ENCODE results near the gene STK11IP.

The STK11IP gene

DNA sequence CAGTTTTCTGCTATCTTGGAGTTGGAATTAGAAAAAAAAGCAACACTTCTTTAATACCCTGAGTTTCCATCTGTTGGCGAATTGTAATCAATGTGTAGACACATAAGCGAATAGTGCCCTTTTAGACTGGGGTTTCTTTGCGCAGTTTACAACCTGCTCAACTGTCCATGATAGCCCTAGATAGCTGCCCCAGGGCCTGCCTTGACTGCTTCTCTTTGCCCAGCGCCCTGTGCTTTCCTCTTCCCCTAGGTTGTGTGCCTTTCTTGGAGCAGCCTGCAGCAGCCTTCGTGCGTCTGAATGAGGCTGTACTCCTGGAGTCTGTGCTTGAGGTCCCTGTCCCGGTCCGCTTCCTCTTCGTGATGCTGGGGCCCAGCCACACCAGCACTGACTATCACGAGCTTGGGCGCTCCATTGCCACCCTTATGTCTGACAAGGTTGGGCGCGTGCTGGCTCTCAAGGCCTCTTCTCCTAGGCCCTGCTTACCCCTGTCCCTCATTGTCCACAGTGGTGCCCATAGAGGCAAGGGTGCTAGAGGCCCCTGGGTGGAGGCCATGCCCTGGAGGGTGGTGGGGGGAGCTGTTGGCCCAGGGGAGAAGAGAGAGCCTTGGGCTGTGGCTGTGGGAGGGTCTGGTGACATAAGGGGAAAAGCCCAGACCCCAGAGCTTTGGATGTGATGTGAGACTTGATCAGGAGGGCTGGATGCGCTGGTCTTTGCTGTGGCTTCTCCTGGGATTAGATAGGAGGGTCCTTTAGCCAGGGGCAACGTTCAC is 36.7 kb downstream of the STK11IP start:
- H3K4me3 ChIP-seq (ENCODE audit: low read depth, low read length) = no peak overlapping the region
- no peak for DNase-seq (ENCODE audit: low read depth)
- TF ChIP-seq CTCF (IDR thresholded peaks at IDR 0.05; ENCODE audit: insufficient read depth, low read depth, low read length, missing control alignments) = no peak

- no peak for TF ChIP-seq CTCF (IDR thresholded peaks at IDR 0.05; ENCODE audit: insufficient read depth, low read depth, low read length, missing control alignments)
- no peak overlapping the region for H3K4me3 ChIP-seq (ENCODE audit: low read depth, low read length)
- DNase-seq (ENCODE audit: low read depth) = no peak
Observed at GRCh38 chr2:219634951-219635751, 37.5 kb downstream of the STK11IP start.

- DNase-seq (ENCODE audit: low read depth) = no peak
- no peak for TF ChIP-seq CTCF (IDR thresholded peaks at IDR 0.05; ENCODE audit: insufficient read depth, low read depth, low read length, missing control alignments)
- H3K4me3 ChIP-seq (ENCODE audit: low read depth, low read length) = no peak overlapping the region
Observed at GRCh38 chr2:219636144-219636915, 38.7 kb downstream of the STK11IP start.

- no peak overlapping the region for H3K4me3 ChIP-seq (ENCODE audit: low read depth, low read length)
Observed at GRCh38 chr2:219636941-219637841, 39.5 kb downstream of the STK11IP start.

GRCh38 chr2:219637842-219638185 is 40.2 kb downstream of the STK11IP start:
- TF ChIP-seq CTCF (IDR thresholded peaks at IDR 0.05; ENCODE audit: insufficient read depth, low read depth, low read length, missing control alignments) = no peak
- no peak overlapping the region for H3K4me3 ChIP-seq (ENCODE audit: low read depth, low read length)

More at GRCh38 chr2:219636941-219637841, 39.5 kb downstream of the STK11IP start:
- TF ChIP-seq CTCF (IDR thresholded peaks at IDR 0.05; ENCODE audit: insufficient read depth, low read depth, low read length, missing control alignments) = no peak
- DNase-seq (ENCODE audit: low read depth) = no peak

More at GRCh38 chr2:219637842-219638185, 40.2 kb downstream of the STK11IP start:
- DNase-seq (ENCODE audit: low read depth) = no peak

All from GM12865 (cell line).